ENCODE data around the gene PLCXD1. TPM values are rescaled to one million over a fixed set of nuclear protein-coding genes. Genes with fewer than 3 reads are reported as not detected.
"Not testable (repeated sequence)": the region's sequence is repeated elsewhere in the genome, so short reads cannot be mapped to it uniquely, and the experiment has no call there.

The PLCXD1 gene, protein sequence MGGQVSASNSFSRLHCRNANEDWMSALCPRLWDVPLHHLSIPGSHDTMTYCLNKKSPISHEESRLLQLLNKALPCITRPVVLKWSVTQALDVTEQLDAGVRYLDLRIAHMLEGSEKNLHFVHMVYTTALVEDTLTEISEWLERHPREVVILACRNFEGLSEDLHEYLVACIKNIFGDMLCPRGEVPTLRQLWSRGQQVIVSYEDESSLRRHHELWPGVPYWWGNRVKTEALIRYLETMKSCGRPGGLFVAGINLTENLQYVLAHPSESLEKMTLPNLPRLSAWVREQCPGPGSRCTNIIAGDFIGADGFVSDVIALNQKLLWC
- total RNA-seq (2014; rRNA removed; shearing (Covaris generic)) = 86.3 and 92.0 TPM in 2 replicates

DNA sequence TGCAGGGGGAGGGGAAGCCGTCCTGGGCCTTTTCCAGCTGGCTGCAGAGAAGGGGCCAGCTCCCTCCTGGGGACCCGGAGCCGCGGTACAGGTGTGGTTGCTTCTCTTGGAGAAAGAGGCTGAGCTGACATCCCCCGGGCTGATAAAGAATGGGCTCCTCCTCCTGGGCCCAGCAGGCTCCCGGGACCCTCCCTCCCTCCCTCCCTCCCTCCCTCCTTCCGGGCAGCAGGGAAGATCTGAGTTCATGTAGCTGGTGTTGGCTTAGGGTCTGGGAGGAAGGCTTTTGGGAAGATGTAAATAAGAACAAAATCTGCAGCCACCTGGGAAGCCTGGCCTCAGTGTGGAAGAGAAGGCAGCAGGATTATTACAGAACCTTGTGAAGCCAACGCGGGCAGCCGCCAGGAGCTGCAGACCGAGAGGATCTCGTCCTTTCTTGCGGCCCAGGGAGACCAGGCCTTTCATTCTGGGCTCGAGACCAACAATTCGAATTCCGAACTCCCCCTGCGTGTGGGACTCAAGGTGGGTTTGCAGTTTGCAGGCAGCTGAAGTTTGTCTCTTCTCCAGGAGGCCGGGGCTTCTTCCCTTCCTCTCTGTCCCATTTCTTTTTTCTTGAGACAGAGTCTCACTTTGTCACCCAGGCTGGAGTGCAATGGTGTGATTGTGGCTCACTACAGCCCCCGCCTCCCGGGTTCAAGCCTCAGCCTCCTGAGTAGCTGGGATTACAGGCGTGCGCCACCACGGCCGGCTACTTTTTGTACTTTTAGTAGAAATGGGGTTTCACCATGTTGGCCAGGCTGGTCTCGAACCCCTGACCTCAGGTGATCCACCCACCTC lies at the start of gene PLCXD1:
PLCXD1 (plus strand) TSS at position 216 of the 834 bp plus-strand sequence. CDS start 2,807 bp downstream, outside the sequence.
- Histone ChIP-seq H3K4me3 (ENCODE audit: insufficient read depth, low read depth, low read length) (peak within 1 kb of the TSS; percentile 67), H3K36me3 (replicated peaks; ENCODE audit: control insufficient read depth, insufficient read depth, low read length) (peaks cover 17% of the 10 kb centered on the region), H3K27me3 (ENCODE audit: control insufficient read depth, insufficient read depth, low read length) (no peaks in the 10 kb centered on the region)
- peak; percentile 96 for DNase-seq

GRCh38 chrX:231637-232277 lies 49.4 kb upstream of the PLCXD1 start:
- DNase-seq; H3K36me3 ChIP-seq (replicated peaks; ENCODE audit: control insufficient read depth, insufficient read depth, low read length); H3K27me3 ChIP-seq (ENCODE audit: control insufficient read depth, insufficient read depth, low read length); H3K4me3 ChIP-seq (ENCODE audit: insufficient read depth, low read depth, low read length): not testable (repeated sequence)

GRCh38 chrX:232278-232655 lies 48.9 kb upstream of the PLCXD1 start:
- DNase-seq; H3K4me3 ChIP-seq (ENCODE audit: insufficient read depth, low read depth, low read length); H3K36me3 ChIP-seq (replicated peaks; ENCODE audit: control insufficient read depth, insufficient read depth, low read length); H3K27me3 ChIP-seq (ENCODE audit: control insufficient read depth, insufficient read depth, low read length): not testable (repeated sequence)

- H3K4me3 ChIP-seq (ENCODE audit: insufficient read depth, low read depth, low read length); DNase-seq; H3K36me3 ChIP-seq (replicated peaks; ENCODE audit: control insufficient read depth, insufficient read depth, low read length); H3K27me3 ChIP-seq (ENCODE audit: control insufficient read depth, insufficient read depth, low read length): not testable (repeated sequence)
These were observed 45.0 kb upstream of the PLCXD1 start for GRCh38 chrX:236201-236600.

- no peak for DNase-seq
- H3K27me3 ChIP-seq (ENCODE audit: control insufficient read depth, insufficient read depth, low read length) = no peaks in the 10 kb centered on the region
- H3K4me3 ChIP-seq (ENCODE audit: insufficient read depth, low read depth, low read length) = no peak overlapping the region
- no peaks in the 10 kb centered on the region for H3K36me3 ChIP-seq (replicated peaks; ENCODE audit: control insufficient read depth, insufficient read depth, low read length)
These were observed 30.2 kb upstream of the PLCXD1 start for GRCh38 chrX:250965-251364.

DNA sequence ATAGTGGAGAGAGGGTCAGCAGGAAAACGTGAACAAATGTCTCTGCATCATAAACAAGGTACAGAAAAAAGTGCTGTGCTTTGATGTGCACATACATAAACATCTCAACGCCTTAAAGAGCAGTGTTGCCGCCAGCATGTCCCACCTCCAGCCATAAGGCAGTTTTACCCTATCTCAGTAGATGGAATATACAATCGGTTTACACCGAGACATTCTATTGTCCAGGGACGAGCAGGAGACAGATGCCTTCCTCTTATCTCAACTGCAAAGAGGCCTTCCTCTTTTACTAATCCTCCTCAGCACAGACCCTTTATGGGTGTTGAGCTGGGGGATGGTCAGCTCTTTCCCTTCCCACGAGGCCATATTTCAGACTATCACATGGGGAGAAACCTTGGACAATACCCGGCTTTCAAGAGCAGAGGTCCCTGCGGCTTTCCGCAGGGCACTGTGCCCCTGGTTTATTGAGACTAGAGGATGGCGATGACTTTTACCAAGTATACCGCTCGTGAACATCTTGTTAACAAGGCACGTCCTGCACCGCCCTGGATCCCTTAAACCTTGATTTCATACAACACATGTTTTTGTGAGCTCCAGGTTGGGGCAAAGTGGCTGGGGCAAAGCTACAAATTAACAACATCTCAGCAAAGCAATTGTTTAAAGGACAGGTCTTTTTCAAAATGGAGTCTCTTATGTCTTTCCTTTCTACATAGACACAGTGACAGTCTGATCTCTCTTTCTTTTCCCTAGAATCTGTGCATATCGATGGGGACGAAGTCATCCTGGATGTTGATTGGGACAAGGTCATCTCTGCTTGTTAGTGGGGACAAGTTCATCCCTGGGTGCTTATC lies 29.6 kb upstream of the PLCXD1 start:
- not testable (repeated sequence) for H3K4me3 ChIP-seq (ENCODE audit: insufficient read depth, low read depth, low read length); H3K27me3 ChIP-seq (ENCODE audit: control insufficient read depth, insufficient read depth, low read length); H3K36me3 ChIP-seq (replicated peaks; ENCODE audit: control insufficient read depth, insufficient read depth, low read length); DNase-seq

- Histone ChIP-seq H3K36me3 (replicated peaks; ENCODE audit: control insufficient read depth, insufficient read depth, low read length) (no peaks in the 10 kb centered on the region), H3K4me3 (ENCODE audit: insufficient read depth, low read depth, low read length) (no peak overlapping the region), H3K27me3 (ENCODE audit: control insufficient read depth, insufficient read depth, low read length) (no peaks in the 10 kb centered on the region)
- no peak for DNase-seq
These were observed 28.8 kb upstream of the PLCXD1 start for GRCh38 chrX:252244-252956.

DNA sequence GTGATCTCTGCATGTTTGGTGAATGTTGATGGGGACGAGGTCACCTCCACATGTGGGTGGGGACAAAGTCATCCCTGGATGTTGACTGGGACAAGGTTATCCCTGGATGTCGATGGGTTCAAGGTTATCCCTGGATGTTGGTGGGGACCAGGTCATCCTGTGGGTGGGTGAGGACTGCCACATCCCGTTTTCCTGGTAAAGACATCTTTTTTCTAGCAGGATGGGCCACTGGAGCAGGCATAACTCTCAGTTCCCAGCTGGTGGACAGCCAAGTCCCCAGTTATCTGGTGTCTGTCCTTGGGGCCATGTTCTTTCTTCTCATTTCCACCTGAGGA lies 28.3 kb upstream of the PLCXD1 start:
- H3K4me3 ChIP-seq (ENCODE audit: insufficient read depth, low read depth, low read length) = no peak overlapping the region
- H3K36me3 ChIP-seq (replicated peaks; ENCODE audit: control insufficient read depth, insufficient read depth, low read length) = no peaks in the 10 kb centered on the region
- no peaks in the 10 kb centered on the region for H3K27me3 ChIP-seq (ENCODE audit: control insufficient read depth, insufficient read depth, low read length)
- DNase-seq = no peak

DNA sequence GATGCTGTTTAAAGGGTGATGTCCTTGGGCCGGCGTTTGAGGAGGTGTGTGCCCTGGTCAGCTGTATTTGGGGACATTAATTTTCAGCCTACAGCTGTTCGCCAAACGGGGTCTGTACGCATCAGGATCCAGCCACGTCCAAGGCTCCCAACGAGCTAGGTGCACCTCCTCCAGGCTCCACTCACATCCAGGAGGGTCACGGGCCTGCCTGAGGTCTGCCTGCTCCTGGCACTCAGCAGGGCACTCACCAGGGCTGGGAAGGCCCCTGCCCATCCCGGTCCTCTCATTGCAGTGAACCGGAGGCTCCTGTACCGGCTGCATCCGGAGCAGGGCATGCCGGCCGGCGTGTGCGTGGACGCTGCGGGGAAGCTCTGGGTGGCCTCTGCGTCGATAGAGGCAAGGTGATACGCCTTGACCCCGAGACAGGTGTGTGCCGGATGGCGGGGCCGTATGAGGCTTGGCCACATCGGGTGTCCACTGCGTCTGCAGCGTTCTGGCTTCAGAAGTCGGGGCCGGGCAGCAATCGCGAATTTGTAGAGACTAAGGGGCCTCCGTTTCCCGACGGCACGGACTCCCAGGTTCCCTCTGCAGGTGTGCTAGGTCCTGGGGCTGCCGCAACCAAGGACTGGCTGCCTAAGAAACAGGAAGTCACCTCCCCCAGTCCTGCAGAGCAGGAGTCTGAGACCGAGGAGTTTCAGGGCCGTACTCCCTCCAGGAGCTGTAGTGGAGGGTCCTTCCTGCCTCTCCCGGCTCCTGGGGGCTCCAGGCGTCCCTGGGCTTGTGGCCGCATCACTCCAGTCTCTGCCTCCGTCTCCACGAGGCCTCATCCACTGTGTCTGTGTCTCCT lies 27.5 kb upstream of the PLCXD1 start:
- Histone ChIP-seq H3K27me3 (ENCODE audit: control insufficient read depth, insufficient read depth, low read length) (no peaks in the 10 kb centered on the region), H3K4me3 (ENCODE audit: insufficient read depth, low read depth, low read length) (no peak overlapping the region), H3K36me3 (replicated peaks; ENCODE audit: control insufficient read depth, insufficient read depth, low read length) (no peaks in the 10 kb centered on the region)
- DNase-seq = peak; percentile 39

DNA sequence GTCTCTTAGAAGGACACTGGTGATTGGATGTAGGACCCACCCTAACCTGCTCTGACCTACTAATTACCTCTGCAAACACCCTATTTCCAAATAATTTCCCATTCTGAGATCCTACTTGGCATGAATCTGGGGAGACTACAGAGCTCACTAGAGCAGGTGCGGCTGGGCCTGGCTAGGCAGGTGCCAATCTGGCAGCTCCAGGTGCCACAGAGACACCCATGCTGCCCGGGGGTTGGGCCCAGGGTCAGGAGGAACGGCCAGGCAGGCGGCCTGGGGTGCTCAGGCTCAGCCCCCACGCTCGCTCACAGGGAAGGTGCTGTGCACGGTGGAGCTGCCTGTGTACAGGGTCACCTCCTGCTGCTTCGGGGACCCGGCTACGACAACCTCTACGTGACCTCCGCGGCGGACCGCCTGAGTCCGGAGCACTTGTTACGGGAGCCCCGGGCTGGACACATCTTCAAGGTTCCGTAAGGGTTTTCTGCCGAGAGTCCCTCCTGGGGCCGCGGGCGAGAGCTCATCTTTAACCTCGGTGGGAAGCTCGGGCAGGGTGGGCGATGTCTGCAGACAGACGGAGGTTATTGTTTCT lies 26.5 kb upstream of the PLCXD1 start:
- DNase-seq = peak; percentile 36
- no peak overlapping the region for H3K4me3 ChIP-seq (ENCODE audit: insufficient read depth, low read depth, low read length)
- H3K36me3 ChIP-seq (replicated peaks; ENCODE audit: control insufficient read depth, insufficient read depth, low read length) = no peaks in the 10 kb centered on the region
- no peaks in the 10 kb centered on the region for H3K27me3 ChIP-seq (ENCODE audit: control insufficient read depth, insufficient read depth, low read length)

DNA sequence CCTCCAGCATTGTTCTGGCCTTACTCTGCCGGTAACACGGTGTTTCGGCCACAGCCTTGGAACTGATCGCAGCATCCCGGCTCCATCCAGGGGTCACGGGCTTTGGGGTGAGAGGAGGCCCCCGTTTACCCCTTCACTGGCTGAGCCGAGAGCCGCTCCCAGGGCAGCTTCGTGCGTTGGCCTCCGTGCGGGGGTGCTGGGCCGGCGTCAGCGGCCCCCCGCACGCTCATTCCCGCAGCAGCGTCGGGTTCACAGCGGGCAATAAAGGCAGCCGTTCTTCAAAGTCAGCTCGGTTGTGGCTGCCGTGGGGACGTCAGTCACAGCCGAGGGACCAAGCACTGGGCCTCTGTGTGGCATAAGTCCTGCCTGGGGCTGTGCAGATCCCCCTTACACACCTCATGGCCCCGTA lies 25.3 kb upstream of the PLCXD1 start:
- Histone ChIP-seq H3K36me3 (replicated peaks; ENCODE audit: control insufficient read depth, insufficient read depth, low read length) (no peaks in the 10 kb centered on the region), H3K4me3 (ENCODE audit: insufficient read depth, low read depth, low read length) (no peak overlapping the region), H3K27me3 (ENCODE audit: control insufficient read depth, insufficient read depth, low read length) (no peaks in the 10 kb centered on the region)
- DNase-seq = peak; percentile 48

DNA sequence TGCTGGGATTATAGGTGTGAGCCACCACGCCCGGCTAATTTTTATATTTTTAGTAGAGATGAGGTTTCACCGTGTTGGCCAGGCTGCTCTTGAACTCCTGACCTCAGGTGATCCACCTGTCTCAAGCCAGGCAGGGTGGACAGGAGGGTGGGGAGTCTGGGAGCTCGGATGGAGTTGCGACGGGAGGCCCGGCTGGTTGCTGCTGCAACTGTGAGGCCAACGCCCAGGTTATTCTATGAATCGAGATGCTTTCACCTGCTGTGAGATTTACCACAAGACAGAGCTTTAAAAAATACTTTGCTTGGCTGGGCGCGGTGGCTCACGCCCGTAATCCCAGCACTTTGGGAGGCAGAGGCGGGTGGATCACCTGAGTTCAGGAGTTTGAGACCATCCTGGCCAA lies 24.1 kb upstream of the PLCXD1 start:
- DNase-seq; H3K36me3 ChIP-seq (replicated peaks; ENCODE audit: control insufficient read depth, insufficient read depth, low read length); H3K27me3 ChIP-seq (ENCODE audit: control insufficient read depth, insufficient read depth, low read length); H3K4me3 ChIP-seq (ENCODE audit: insufficient read depth, low read depth, low read length): not testable (repeated sequence)

All from H7 (cell line).